Measurements from ENCODE around the gene GALNT8. TPM values are rescaled to one million over a fixed set of nuclear protein-coding genes. Genes with fewer than 3 reads are reported as not detected.

GALNT8 gene
- total RNA-seq, 1 donor: not detected

- no peak overlapping the region for H3K4me3 ChIP-seq (ENCODE audit: low read depth, low read length)
- no peak for TF ChIP-seq CTCF (IDR thresholded peaks at IDR 0.05; ENCODE audit: insufficient read depth, low read length)
- no peak for DNase-seq (ENCODE audit: low read depth)
Measured at GRCh38 chr12:4775936-4776335, 55.7 kb downstream of the GALNT8 start.

GRCh38 chr12:4779749-4780148 is 59.5 kb downstream of the GALNT8 start:
- DNase-seq (ENCODE audit: low read depth): no peak
- H3K4me3 ChIP-seq (ENCODE audit: low read depth, low read length): no peak overlapping the region
- TF ChIP-seq CTCF (IDR thresholded peaks at IDR 0.05; ENCODE audit: insufficient read depth, low read length): no peak

- DNase-seq (ENCODE audit: low read depth): no peak
- TF ChIP-seq CTCF (IDR thresholded peaks at IDR 0.05; ENCODE audit: insufficient read depth, low read length): no peak
- no peak overlapping the region for H3K4me3 ChIP-seq (ENCODE audit: low read depth, low read length)
Measured at GRCh38 chr12:4780641-4781611, 60.7 kb downstream of the GALNT8 start.

GRCh38 chr12:4784404-4785054 is 64.3 kb downstream of the GALNT8 start:
- no peak for DNase-seq (ENCODE audit: low read depth)
- H3K4me3 ChIP-seq (ENCODE audit: low read depth, low read length): no peak overlapping the region
- no peak for TF ChIP-seq CTCF (IDR thresholded peaks at IDR 0.05; ENCODE audit: insufficient read depth, low read length)

GRCh38 chr12:4786795-4787194 is 66.6 kb downstream of the GALNT8 start:
- no peak for DNase-seq (ENCODE audit: low read depth)
- no peak for TF ChIP-seq CTCF (IDR thresholded peaks at IDR 0.05; ENCODE audit: insufficient read depth, low read length)
- no peak overlapping the region for H3K4me3 ChIP-seq (ENCODE audit: low read depth, low read length)

GRCh38 chr12:4787965-4788364 is 67.8 kb downstream of the GALNT8 start:
- no peak for DNase-seq (ENCODE audit: low read depth)
- no peak overlapping the region for H3K4me3 ChIP-seq (ENCODE audit: low read depth, low read length)
- no peak for TF ChIP-seq CTCF (IDR thresholded peaks at IDR 0.05; ENCODE audit: insufficient read depth, low read length)

Data from fibroblast of the aortic adventitia (primary cell).